Caco-2 (cell line): ENCODE measurements around the gene GALNTL6. TPM values are rescaled to one million over a fixed set of nuclear protein-coding genes. Genes with fewer than 3 reads are reported as not detected.
A peak's percentile ranks its signal among the peaks of the same experiment; 100 is the strongest.

ENCODE experiments used
- BruUV-seq: library from RNA; stranded (reverse); fragments of 400-500 nt; replicated peaks from 2 replicates; lab custom pipeline; 2021; lab: Mats Ljungman, UMichigan
- CTCF ChIA-PET: fragments of 300-600 bp; sonication (Branson Sonifier 250); formaldehyde crosslinking; loops from one replicate; lab custom pipeline; 2022; ENCODE audit warnings: antibody characterized with exemption; lab: Charles Lee
- POLR2A ChIA-PET: fragments of 300-600 bp; sonication (Branson Sonifier 250); formaldehyde crosslinking; loops from one replicate; lab custom pipeline; 2022; ENCODE audit warnings: antibody characterized with exemption; lab: Charles Lee
- DNase-seq, 2 experiments: peaks; one replicate each; pipeline versions ENCODE4 v3.0.0 to v3.0.0-alpha.2; 2020 to 2022
- H3K27me3 ChIP-seq: replicated peaks from 2 replicates; pipeline ENCODE4 v1.6.0; 2011; ENCODE audit warnings: low read length; ENCODE audit not compliant: control insufficient read depth, insufficient read depth
- H3K36me3 ChIP-seq: 2 replicates; pipeline ENCODE4 v1.5.1; 2011; ENCODE audit warnings: low read length; ENCODE audit not compliant: control insufficient read depth, insufficient read depth
- H3K4me1 ChIP-seq: fragments of 250-450 bp; sonication (Bioruptor Pico); 2 replicates; pipeline ENCODE4 v1.5.1; 2020; ENCODE audit warnings: mild to moderate bottlenecking
- H3K4me3 ChIP-seq: 2 replicates; pipeline ENCODE4 v1.5.1; 2011; ENCODE audit warnings: low read depth, mild to moderate bottlenecking, control low read depth, low read length
- H3K9me3 ChIP-seq: fragments of 250-450 bp; sonication (Bioruptor Pico); 2 replicates; pipeline ENCODE4 v1.5.1; 2020; ENCODE audit warnings: mild to moderate bottlenecking, moderate library complexity
- H3K27ac Mint-ChIP-seq: one replicate; pipeline ENCODE4 v1.8.0; 2022; ENCODE audit warnings: mixed read lengths; ENCODE audit not compliant: unreplicated experiment
- H3K27me3 Mint-ChIP-seq: one replicate; pipeline ENCODE4 v1.8.0; 2022; ENCODE audit warnings: mixed read lengths; ENCODE audit not compliant: insufficient read depth, unreplicated experiment
- H3K36me3 Mint-ChIP-seq: one replicate; pipeline ENCODE4 v1.8.0; 2022; ENCODE audit warnings: mild to moderate bottlenecking, mixed read lengths; ENCODE audit not compliant: insufficient read depth, unreplicated experiment
- H3K4me1 Mint-ChIP-seq: one replicate; pipeline ENCODE4 v1.8.0; 2022; ENCODE audit warnings: low read depth, mixed read lengths; ENCODE audit not compliant: unreplicated experiment
- H3K4me3 Mint-ChIP-seq: one replicate; pipeline ENCODE4 v1.8.0; 2022; ENCODE audit warnings: mild to moderate bottlenecking, moderate library complexity, mixed read lengths; ENCODE audit not compliant: unreplicated experiment
- H3K9me3 Mint-ChIP-seq: one replicate; pipeline ENCODE4 v1.8.0; 2022; ENCODE audit warnings: mixed read lengths; ENCODE audit not compliant: unreplicated experiment
- CTCF ChIP-seq, 2 experiments: fragments of 200-600 bp in 1 of 2; IDR thresholded peaks; 1 replicate in 1 of 2; 2 replicates in 1 of 2; pipeline versions ENCODE4 v1.5.1 to v1.8.0; 2011 to 2022; ENCODE audit warnings: antibody characterized with exemption in 1 of 2, control low read depth in 1 of 2, inconsistent platforms in 1 of 2, low read depth in 1 of 2, low read length in 1 of 2, mild to moderate bottlenecking in 1 of 2, moderate library complexity in 1 of 2; ENCODE audit not compliant: insufficient read depth in 1 of 2, severe bottlenecking in 1 of 2, unreplicated experiment in 1 of 2
- intact Hi-C: fragments of 100-400 bp; cut with micrococcal nuclease; formaldehyde crosslinking; loops from one replicate; pipeline ENCODE4 v1.10.0; 2022; ENCODE audit not compliant: unreplicated experiment
- total RNA-seq: library from RNA; stranded (reverse); gene quantifications from 2 replicates; pipeline ENCODE4 v1.2.3, GENCODE V29; 2022

GALNTL6 gene
- total RNA-seq, 1 experiment from 2014 or later: not detected

GRCh38 chr4:172818901-172819300, 1005.7 kb downstream of the GALNTL6 start:
- ChIA-PET POLR2A (no interaction called here), CTCF (no interaction called here)
- Mint-ChIP-seq H3K36me3 (no peaks in the 10 kb centered on the region), H3K4me1 (peaks cover 16% of the 10 kb centered on the region), H3K27ac (no peak overlapping the region), H3K9me3 (peaks cover 20% of the 10 kb centered on the region), H3K27me3 (no peaks in the 10 kb centered on the region), H3K4me3 (no peak overlapping the region)
- no TSS peak for BruUV-seq
- Histone ChIP-seq H3K36me3 (no peaks in the 10 kb centered on the region), H3K4me3 (no peak overlapping the region), H3K4me1 (peaks cover 23% of the 10 kb centered on the region), H3K9me3 (no peaks in the 10 kb centered on the region), H3K27me3 (no peaks in the 10 kb centered on the region)
- intact Hi-C loops: loop anchor here (5.0 kb wide), 1 partner anchor 222 kb away; no protein-coding TSS in a partner anchor
- no peak for DNase-seq
- no peak for TF ChIP-seq CTCF (IDR thresholded peaks at IDR 0.05; ENCODE audit: insufficient read depth in 1 of 2, low read depth in 1 of 2, low read length in 1 of 2, severe bottlenecking in 1 of 2, unreplicated experiment in 1 of 2)

GRCh38 chr4:172819353-172819752, 1006.1 kb downstream of the GALNTL6 start:
- H3K4me1 Mint-ChIP-seq: peaks cover 16% of the 10 kb centered on the region
- POLR2A ChIA-PET: no interaction called here
- peaks cover 19% of the 10 kb centered on the region for H3K4me1 ChIP-seq
- H3K9me3 Mint-ChIP-seq: peaks cover 20% of the 10 kb centered on the region
- no peak overlapping the region for H3K4me3 Mint-ChIP-seq
- H3K9me3 ChIP-seq: no peaks in the 10 kb centered on the region
- BruUV-seq: no TSS peak
- H3K27me3 ChIP-seq: no peaks in the 10 kb centered on the region
- no peaks in the 10 kb centered on the region for H3K36me3 Mint-ChIP-seq
- CTCF ChIA-PET: no interaction called here
- DNase-seq: no peak
- TF ChIP-seq CTCF (IDR thresholded peaks at IDR 0.05; ENCODE audit: insufficient read depth in 1 of 2, low read depth in 1 of 2, low read length in 1 of 2, severe bottlenecking in 1 of 2, unreplicated experiment in 1 of 2): no peak
- no peaks in the 10 kb centered on the region for H3K27me3 Mint-ChIP-seq
- H3K27ac Mint-ChIP-seq: no peak overlapping the region
- intact Hi-C loops: loop anchor here (5.0 kb wide), 1 partner anchor 222 kb away; no protein-coding TSS in a partner anchor
- H3K36me3 ChIP-seq: no peaks in the 10 kb centered on the region
- H3K4me3 ChIP-seq: no peak overlapping the region

- intact Hi-C loops: no loop called here
- H3K27ac Mint-ChIP-seq: peak overlapping the region; percentile 60
- H3K4me3 Mint-ChIP-seq: no peak overlapping the region
- DNase-seq: no peak
- Histone ChIP-seq H3K36me3 (no peaks in the 10 kb centered on the region), H3K4me3 (no peak overlapping the region), H3K9me3 (no peaks in the 10 kb centered on the region), H3K4me1 (peaks cover 5% of the 10 kb centered on the region), H3K27me3 (no peaks in the 10 kb centered on the region)
- BruUV-seq: no TSS peak
- POLR2A ChIA-PET: no interaction called here
- H3K9me3 Mint-ChIP-seq: peaks cover 20% of the 10 kb centered on the region
- H3K4me1 Mint-ChIP-seq: peaks cover 16% of the 10 kb centered on the region
- TF ChIP-seq CTCF (IDR thresholded peaks at IDR 0.05; ENCODE audit: insufficient read depth in 1 of 2, low read depth in 1 of 2, low read length in 1 of 2, severe bottlenecking in 1 of 2, unreplicated experiment in 1 of 2): no peak
- no peaks in the 10 kb centered on the region for H3K27me3 Mint-ChIP-seq
- CTCF ChIA-PET: no interaction called here
- no peaks in the 10 kb centered on the region for H3K36me3 Mint-ChIP-seq
These were observed 1009.1 kb downstream of the GALNTL6 start for GRCh38 chr4:172822331-172822730.
